Tibial nerve (tissue), 4 donors: ENCODE measurements around the gene INPPL1.
"Not testable (repeated sequence)": the region's sequence is repeated elsewhere in the genome, so short reads cannot be mapped to it uniquely, and the experiment has no call there.

ENCODE experiments used
- EP300 ChIP-seq, 2 donors: sonication (generic); formaldehyde crosslinking; IDR thresholded peaks; one replicate each; pipeline ENCODE4 v1.6.1; 2017; ENCODE audit warnings: antibody characterized with exemption in 2 of 2, mild to moderate bottlenecking in 1 of 2
- POLR2A ChIP-seq, 2 donors: fragments of 450-650 bp; IDR thresholded peaks; one replicate each; pipeline ENCODE4 v1.6.1; 2017; ENCODE audit warnings: antibody characterized with exemption in 2 of 2, mild to moderate bottlenecking in 2 of 2, moderate library complexity in 2 of 2
- TF ChIP-seq, protein P1 (sequence below), 5 experiments: fragments of 200-600 bp in 3 of 5; fragments of 450-650 bp in 2 of 5; sonication (generic) in 3 of 5; IDR thresholded peaks; one replicate each; pipeline ENCODE4 v1.5.1; 2016 to 2019; ENCODE audit warnings: antibody characterized with exemption in 5 of 5, mild to moderate bottlenecking in 3 of 5, moderate library complexity in 2 of 5

DNA sequence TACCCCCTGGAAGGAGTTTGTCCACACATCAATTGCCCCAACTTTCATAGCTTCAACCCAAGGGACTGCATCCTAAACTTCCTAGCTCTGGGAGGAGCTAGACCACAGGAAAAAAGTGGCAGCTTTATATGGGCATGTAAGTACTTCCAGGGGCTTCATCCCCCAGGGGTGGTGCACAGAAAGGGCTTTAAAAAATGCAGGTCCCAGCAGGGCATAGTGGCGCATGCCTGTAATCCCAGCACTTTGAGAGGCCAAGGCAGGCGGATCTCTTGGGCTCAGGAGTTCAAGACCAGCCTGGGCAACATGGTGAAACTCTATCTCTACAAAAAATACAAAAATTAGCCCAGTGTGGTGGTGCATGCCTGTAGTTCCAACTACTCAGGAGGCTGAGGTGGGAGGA is 17.8 kb upstream of the INPPL1 start:
- TF ChIP-seq, protein P1, sequence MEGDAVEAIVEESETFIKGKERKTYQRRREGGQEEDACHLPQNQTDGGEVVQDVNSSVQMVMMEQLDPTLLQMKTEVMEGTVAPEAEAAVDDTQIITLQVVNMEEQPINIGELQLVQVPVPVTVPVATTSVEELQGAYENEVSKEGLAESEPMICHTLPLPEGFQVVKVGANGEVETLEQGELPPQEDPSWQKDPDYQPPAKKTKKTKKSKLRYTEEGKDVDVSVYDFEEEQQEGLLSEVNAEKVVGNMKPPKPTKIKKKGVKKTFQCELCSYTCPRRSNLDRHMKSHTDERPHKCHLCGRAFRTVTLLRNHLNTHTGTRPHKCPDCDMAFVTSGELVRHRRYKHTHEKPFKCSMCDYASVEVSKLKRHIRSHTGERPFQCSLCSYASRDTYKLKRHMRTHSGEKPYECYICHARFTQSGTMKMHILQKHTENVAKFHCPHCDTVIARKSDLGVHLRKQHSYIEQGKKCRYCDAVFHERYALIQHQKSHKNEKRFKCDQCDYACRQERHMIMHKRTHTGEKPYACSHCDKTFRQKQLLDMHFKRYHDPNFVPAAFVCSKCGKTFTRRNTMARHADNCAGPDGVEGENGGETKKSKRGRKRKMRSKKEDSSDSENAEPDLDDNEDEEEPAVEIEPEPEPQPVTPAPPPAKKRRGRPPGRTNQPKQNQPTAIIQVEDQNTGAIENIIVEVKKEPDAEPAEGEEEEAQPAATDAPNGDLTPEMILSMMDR (IDR thresholded peaks at IDR 0.05) = not testable (repeated sequence)
- TF ChIP-seq EP300, POLR2A (IDR thresholded peaks at IDR 0.05): not testable (repeated sequence)
